Measurements from ENCODE around the gene CPNE5. TPM values are rescaled to one million over a fixed set of nuclear protein-coding genes. Genes with fewer than 3 reads are reported as not detected.

CPNE5 gene
- total RNA-seq, 1 donor from 2014 or later, result 4.0 TPM

- DNase-seq, result no peak
Observed at GRCh38 chr6:36700071-36700812, 139.0 kb downstream of the CPNE5 start.

GRCh38 chr6:36699348-36699747 lies 139.9 kb downstream of the CPNE5 start:
- no peak for DNase-seq

- DNase-seq, result no peak
Observed at GRCh38 chr6:36698871-36699271, 140.4 kb downstream of the CPNE5 start.

DNA sequence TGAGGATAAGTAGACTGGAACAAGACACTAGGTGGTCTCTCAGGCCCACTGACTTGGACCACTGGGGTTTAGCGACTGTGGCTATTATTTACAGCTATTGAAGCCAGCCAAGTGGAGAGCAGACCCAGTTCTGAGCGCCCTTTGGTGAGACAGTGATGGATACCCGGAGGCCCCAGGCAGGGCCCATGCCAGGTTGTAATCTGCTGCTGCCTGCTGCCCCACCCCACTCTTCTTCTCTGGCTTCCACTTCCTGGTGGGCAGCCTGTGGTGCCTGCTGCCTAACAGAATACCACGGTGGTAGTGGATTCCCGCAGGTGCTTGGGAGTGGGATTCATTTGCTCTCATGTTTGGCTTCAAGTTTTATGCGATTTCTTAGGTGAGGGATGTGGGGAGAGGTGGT lies 141.0 kb downstream of the CPNE5 start:
- DNase-seq, result no peak

DNA sequence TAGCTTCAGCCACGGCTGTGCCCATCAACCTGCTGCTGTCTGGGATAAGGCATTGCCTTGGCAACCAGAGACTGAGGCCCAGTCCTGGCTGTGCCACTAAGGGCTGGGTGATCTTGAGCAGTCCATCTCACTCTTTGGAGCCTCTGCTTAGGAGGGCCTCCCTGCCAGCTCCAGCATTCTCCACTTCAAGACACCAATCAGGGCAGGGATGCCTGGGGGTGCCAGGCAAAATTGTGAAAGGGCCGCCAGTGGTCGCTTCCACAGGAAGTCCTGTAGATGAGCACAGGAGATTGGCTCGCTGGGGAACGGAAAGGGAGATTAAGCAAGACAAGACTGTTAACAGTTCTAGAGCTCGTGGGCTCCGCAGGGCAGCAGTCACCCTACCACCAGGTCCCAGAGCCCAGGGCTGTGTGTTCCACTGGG lies 141.8 kb downstream of the CPNE5 start, which contains the start of gene RAB44:
TSS of gene RAB44 (plus strand) at position 346 of the 423 bp plus-strand sequence. CDS start 6,410 bp downstream, outside the sequence.
- no peak for DNase-seq

- no peak for DNase-seq
Observed at GRCh38 chr6:36695414-36695813, 143.8 kb downstream of the CPNE5 start.

- no peak for DNase-seq
Observed at GRCh38 chr6:36694616-36695015, 144.6 kb downstream of the CPNE5 start.

DNA sequence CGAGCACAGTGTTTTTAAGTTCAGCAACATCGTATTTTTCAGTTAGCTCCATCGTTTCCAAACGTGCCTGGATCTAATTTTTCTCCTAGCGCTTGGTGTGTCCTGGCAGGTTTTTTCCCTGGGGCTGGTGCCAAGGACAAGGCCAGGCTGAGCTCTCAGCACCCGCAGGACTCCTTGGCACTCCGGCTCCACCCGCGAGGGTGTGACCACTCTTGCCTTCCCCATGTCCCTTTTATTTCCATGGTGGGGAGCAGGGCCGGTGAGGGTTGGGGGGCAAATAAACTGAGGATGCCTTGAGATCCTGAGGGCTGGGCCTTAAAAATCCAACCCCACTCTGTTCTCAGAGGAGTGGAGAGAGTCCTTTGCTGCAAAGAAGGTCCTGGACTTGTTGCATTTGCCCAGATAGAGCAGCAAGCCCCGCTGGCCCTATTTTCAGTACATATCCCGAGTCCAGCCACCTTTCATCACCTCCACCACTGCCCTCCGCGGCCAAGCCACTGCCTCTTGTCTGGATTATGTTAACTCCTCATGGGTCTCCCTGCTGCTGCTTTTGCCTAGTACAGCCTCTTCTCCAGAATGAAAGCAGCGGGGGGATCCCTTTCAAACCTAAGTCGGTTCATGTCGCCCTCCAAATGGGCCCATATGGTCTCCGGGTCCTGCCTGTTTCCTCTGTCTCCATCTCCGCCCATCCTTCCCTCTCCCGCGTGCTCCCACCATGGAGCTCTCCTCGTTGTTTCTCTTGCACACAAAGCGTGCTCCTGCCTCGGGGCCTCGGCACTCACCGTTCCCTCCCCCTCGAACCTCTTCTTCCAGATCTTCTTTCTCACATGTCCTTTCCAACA lies 146.2 kb downstream of the CPNE5 start:
- DNase-seq, result no peak

DNA sequence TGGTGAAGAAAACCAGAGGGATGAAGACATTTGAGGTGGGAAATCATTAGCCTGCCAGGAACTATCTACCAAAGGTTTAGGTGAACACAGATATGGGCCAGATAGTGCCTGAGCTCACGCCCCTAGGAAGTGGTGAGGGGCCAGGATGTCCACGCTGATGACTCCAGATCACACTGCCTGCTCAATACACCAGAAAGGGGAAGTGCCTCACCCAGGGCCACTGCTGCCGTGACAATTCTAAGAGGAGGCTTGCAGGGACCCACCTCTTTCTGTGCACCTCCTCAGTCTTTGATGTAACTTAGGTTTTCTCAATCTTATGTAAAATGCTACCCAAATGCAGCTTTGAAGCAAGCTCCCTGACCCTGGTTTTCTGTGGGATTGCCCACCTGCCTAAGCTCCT lies 147.0 kb downstream of the CPNE5 start:
- no peak for DNase-seq

- DNase-seq, result no peak
Observed at GRCh38 chr6:36691612-36692011, 147.6 kb downstream of the CPNE5 start.

- DNase-seq, result no peak
Observed at GRCh38 chr6:36691011-36691410, 148.2 kb downstream of the CPNE5 start.

Other genes with a start within 250 kb of the CPNE5 start
- gene SRSF3, start 245.1 kb downstream of the CPNE5 start, total RNA-seq, result 147 TPM
- gene CDKN1A, start 160.7 kb downstream of the CPNE5 start, total RNA-seq, result 78.9 TPM
- 0.59 TPM for gene RAB44, start 141.6 kb downstream of the CPNE5 start, total RNA-seq
- gene PPIL1, start 35.4 kb upstream of the CPNE5 start, total RNA-seq, result 14.2 TPM
- gene C6orf89, start 46.5 kb upstream of the CPNE5 start, total RNA-seq, result 27.1 TPM
- gene PI16, start 115.3 kb upstream of the CPNE5 start, total RNA-seq, result 10.1 TPM
- 105 TPM for gene MTCH1, start 146.8 kb upstream of the CPNE5 start, total RNA-seq
- gene FGD2, start 166.2 kb upstream of the CPNE5 start, total RNA-seq, result 5.4 TPM